KOPT-K1 (cell line): ENCODE results near the gene IFRD2.
"Not testable (repeated sequence)": the region's sequence is repeated elsewhere in the genome, so short reads cannot be mapped to it uniquely, and the experiment has no call there.

Source experiments
- H3K27ac ChIP-seq: fragments of 200-600 bp; sonication (generic); 2 replicates; pipeline ENCODE4 v1.5.1; 2016; ENCODE audit warnings: antibody characterized with exemption, mild to moderate bottlenecking, low read depth, low read length; ENCODE audit not compliant: poor library complexity, severe bottlenecking
- H3K36me3 ChIP-seq: fragments of 200-600 bp; sonication (generic); 2 replicates; pipeline ENCODE4 v1.5.1; 2017; ENCODE audit warnings: antibody characterized with exemption, mild to moderate bottlenecking, low read length, moderate library complexity; ENCODE audit not compliant: insufficient read depth
- H3K9me3 ChIP-seq: fragments of 200-600 bp; sonication (generic); 2 replicates; pipeline ENCODE4 v1.5.1; 2017; ENCODE audit warnings: antibody characterized with exemption, low read length, mild to moderate bottlenecking; ENCODE audit not compliant: insufficient read depth, poor library complexity, severe bottlenecking

The IFRD2 gene

DNA sequence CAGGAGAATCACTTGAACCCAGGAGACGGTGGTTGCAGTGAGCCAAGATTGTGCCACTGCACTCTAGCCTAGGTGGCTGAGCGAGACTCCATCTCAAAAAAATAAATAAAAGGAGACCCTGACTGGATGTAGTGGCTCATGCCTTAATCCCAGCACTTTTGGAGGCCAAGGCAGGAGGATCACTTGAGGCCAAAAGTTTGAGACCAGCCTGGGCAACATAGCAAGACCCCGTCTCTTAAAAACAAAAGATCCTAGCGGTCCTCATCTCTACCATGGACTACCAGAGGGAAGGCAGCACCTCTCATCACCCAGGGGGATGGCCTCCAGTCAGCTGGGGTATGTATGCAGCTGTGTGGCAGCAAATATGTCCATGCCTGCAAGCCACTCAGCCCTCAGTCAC lies 30.0 kb downstream of the IFRD2 start:
- not testable (repeated sequence) for H3K27ac ChIP-seq, H3K9me3 ChIP-seq
- peaks cover 27% of the 10 kb centered on the region for H3K36me3 ChIP-seq

DNA sequence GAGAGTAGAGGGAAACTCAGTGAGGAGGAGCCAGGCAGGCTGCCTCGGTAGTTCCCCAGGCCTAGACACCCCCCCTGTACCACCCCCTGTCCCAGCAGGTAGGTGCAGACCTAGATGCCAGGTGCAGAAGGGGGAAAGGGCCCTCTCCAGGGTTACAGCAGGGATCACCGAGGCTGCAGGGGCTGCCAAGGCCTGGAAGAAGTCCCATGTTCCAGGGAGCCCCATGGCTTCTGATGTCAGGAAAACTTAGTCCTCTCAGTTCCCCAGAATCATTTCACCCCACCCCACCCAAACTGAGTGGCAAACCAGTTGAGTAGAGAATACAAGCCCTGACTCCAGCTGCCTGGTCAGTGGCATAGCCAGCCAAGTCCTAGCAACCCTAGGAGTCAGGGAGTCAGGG lies 30.7 kb downstream of the IFRD2 start:
- peaks cover 33% of the 10 kb centered on the region for H3K36me3 ChIP-seq
- H3K27ac ChIP-seq: no peak overlapping the region
- H3K9me3 ChIP-seq: no peaks in the 10 kb centered on the region

DNA sequence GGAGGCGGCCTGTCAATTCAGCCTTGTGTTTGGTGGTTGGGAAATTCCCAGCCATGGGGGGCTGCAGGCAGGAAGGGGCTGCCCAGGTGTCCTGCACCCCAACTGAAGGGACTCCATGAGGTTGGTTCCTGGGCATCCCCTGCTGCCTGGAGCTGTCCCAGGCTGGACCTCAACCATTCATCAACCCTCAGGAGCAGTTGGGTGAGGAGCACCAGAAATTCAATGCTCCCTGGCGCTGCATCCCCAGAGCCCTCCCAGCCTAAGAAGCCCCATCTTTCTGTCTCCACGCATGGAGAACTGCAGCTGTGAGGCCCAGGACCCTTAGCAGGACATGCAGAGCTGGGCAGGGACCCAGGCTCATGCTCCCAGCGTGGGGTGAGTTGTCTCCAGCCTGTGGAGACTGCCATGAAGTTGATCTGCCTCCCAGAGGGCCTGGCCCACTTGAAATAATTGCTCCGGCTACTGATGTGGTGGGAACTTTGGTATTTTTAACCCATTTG lies 31.2 kb downstream of the IFRD2 start:
- Histone ChIP-seq H3K9me3 (no peaks in the 10 kb centered on the region), H3K36me3 (peaks cover 39% of the 10 kb centered on the region), H3K27ac (no peak overlapping the region)

DNA sequence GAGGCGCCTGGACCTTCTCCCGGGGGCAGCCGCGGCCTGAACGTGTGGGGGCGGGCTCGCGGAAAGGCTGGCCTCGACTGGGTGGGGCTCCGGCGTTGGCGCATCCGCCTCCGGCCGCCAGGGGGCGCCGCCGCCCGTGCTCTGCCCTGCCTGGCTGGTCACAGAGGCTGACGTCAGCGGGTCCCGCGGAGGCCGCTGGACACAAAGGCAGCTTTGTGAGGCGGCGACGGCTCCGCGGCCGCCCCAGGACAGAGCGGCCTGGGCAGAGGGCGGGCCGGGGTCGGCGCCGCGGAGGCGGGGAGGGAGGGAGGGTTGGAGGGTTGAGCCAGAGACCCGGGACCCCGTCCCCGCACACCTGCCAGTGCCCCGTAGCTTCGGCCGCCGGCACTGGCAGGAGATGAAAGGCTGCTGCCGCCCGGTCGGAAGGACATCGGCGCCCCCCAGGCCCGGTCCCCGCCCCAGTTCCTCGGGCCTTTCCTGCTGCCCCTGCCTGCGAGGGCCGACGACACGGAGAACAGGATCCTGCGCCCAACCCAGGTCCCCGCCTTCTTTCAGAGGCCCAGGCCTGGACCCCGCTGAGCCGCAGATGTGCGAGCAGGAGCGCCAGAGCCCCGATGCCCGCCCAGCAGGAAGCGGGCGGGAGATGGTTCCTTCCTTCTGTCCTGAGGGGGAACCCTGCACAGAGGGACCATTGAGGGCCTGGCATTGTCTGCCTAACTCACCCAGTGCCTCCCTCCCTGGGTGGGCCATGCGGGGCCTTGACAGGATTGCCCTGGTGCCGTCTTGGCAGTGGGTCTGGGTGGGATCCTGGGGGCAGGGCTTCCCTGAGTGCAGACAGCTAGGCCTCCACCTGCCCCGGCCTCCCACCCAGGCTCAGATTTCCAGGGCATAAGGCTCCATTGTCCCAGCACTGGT lies 31.9 kb downstream of the IFRD2 start:
- Histone ChIP-seq H3K36me3 (peaks cover 46% of the 10 kb centered on the region), H3K9me3 (no peaks in the 10 kb centered on the region), H3K27ac (peak overlapping the region; percentile 27)

DNA sequence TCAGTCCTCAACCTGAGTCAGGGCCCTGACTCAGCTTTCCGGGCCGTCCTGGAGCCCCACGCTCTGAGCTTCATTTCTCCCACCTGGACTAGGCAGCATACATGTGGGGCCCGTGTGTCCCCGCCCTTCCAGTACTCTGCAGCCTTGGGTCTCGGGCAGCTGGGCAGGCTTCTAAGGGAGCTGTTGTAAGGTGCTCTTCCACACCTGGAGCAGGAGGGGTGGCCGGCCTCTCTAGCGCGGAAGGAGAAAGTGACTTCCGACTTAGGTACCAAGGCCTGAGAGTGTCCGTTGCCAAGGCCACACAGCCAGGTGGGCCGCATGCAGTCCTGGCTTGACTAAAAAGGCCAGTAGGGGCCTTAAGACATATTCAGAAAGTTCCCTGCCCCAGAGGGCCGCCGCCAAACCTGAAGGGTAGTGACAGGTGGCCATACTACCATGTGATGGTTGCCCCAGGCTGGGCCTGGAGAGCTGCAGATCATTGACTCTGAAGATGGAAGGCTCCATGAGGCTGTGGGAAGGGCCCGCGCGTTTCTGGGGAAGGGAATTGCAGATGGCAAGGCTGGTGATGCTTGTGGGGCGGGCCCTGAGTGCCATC lies 32.7 kb downstream of the IFRD2 start:
- H3K27ac ChIP-seq: no peak overlapping the region
- no peaks in the 10 kb centered on the region for H3K9me3 ChIP-seq
- H3K36me3 ChIP-seq: peaks cover 53% of the 10 kb centered on the region

DNA sequence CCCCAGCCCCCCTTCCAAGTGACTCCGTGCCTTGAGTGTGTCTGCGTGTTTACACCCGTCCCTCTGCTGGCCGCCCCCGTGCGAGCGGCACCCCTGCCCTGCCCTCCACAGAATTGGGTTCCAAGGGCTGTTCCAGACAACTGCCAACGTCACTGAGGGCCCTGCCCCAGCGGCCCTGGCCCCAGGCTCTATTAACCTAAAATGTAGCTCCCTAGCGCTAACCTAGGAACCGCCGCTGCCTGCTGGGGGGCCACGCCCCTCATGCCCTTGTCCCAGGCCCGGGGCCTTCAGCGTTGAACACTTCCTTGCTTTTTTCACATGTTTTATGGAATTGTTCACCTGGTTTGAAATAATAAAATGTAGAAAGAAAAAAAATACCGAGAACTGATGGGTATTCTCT lies 33.2 kb downstream of the IFRD2 start:
- Histone ChIP-seq H3K36me3 (peaks cover 59% of the 10 kb centered on the region), H3K27ac (no peak overlapping the region), H3K9me3 (no peaks in the 10 kb centered on the region)

DNA sequence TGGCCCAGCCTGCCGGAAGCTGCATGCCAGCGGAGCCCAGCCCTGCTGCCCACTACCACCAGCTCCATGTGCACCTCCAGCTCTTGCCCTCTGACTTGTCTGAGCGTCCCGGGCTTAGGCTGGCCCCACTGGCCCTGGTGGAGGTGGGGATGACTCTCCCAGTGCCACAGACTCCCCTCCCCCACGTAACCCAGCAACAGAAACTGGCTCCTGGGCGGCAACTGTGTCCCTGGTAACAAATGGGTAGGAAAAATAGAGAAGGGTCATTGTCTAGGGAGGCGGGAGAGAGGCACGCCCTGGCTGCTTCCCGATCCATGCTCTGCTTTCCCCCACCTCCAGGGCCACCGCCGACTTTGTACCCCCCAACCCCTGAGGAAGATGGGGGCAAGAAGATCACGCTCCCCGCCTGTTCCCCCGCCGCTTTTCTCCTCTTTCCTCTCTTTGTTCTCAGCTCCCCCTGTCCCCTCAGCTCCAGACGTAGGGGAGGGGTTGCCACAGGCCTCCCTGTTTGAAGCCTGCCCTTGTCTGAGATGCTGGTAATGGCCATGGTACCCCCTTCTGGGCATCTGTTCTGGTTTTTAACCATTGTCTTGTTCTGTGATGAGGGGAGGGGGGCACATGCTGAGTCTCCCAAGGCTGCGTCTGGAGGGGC lies 34.1 kb downstream of the IFRD2 start:
- Histone ChIP-seq H3K36me3 (peaks cover 67% of the 10 kb centered on the region), H3K27ac (no peak overlapping the region), H3K9me3 (no peaks in the 10 kb centered on the region)

DNA sequence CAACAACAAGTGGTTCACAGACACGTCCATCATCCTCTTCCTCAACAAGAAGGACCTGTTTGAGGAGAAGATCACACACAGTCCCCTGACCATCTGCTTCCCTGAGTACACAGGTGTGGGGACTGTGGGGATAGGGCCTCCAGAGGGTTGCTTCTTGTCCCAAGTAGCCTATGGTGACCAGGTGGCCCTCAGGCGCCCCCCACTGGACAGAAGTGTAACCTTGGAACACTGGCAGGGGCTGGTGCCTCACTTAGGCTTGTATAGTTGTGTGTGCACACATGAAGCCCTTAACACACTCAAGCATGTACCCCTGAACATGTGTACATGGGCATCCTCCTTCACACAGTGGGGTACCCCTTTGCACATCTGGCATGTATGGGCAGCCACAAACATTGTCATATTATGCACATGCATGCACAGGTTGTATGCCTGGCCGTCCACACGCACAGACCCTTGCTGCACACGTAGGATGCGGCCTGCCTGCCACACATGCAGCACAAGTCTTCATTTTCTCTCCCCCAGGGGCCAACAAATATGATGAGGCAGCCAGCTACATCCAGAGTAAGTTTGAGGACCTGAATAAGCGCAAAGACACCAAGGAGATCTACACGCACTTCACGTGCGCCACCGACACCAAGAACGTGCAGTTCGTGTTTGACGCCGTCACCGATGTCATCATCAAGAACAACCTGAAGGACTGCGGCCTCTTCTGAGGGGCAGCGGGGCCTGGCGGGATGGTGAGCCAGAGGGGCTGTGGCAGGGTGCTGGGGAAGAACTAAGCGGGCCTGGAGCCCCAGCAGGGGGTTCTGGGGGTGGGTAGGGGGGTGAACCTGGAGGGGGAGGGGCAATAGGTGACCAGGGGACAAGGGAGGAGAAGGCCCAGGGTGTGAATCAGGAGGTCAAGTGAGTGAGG lies 35.0 kb downstream of the IFRD2 start:
- peaks cover 76% of the 10 kb centered on the region for H3K36me3 ChIP-seq
- no peak overlapping the region for H3K27ac ChIP-seq
- no peaks in the 10 kb centered on the region for H3K9me3 ChIP-seq

DNA sequence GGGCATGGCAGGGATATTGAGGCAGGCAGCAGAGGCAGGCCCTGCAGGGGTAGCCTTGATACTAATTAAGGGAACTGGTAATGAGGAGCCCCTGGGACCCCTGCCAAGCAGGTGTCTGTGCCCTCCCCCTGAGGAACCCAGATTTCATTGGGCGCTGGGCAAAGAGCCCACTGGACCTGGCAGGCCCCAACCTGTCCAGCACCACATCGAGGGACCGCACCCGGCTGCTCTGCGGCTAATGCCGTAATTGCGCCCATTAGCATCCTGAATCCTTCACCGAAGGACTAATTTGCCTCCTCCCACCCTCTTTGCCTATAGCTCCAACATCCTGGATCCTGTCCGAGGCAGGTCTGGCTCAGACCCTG lies 37.0 kb downstream of the IFRD2 start:
- Histone ChIP-seq H3K36me3 (peaks cover 96% of the 10 kb centered on the region), H3K9me3 (no peaks in the 10 kb centered on the region), H3K27ac (no peak overlapping the region)

DNA sequence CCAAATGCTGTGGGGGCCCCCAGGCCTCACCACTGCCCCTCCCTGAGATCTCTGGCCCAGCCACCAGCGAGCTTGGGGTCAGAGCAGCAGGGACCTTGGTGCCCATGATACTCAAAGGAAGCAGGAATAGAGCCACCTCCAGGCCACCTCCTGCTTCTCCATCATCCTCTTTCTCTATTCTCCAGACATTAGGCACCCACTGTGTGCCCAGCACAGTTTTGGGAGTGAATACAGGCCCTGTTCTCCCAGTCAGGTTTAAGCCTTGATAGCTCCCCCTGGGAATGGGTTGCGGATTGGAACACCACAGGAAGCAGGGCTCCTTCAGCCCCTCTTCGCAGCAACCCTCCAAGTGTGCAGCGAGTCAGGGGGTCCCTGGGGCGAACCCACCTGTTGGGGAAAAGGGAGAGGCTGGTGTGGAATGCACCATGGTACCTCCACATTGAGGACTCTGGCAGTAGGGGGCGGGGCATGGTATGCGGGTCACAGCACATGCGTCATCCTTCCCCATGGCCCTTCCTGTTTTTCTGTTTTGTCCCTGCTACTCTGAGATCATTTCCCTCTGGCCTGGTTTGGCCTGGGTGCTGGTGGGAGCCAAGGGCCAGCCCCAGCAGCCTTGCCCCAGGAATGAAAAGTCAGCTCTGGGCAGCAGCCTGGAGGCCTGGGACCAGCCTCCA lies 37.5 kb downstream of the IFRD2 start:
- Histone ChIP-seq H3K27ac (no peak overlapping the region), H3K9me3 (no peaks in the 10 kb centered on the region), H3K36me3 (peaks cover 100% of the 10 kb centered on the region)

DNA sequence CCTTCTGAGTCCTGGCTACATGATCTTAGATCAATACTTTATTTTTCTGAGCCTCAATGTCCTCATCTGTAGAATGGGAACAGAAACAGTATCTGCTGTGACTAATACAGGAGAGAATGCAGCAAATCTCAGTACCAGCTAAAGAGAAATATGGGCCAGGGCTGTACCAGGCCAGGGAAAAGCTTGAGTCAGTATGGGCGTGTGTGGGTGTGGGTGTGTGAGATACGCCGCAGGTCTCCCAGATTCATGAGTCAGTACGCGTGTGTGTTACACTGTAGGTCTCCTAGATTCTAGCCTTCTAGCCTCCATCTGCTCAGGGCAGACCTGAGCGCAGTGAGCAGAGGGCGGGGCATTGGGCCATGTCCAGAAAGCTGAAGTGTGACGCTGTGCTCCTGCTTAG lies 41.0 kb downstream of the IFRD2 start:
- Histone ChIP-seq H3K27ac (no peak overlapping the region), H3K9me3 (no peaks in the 10 kb centered on the region), H3K36me3 (peaks cover 93% of the 10 kb centered on the region)

DNA sequence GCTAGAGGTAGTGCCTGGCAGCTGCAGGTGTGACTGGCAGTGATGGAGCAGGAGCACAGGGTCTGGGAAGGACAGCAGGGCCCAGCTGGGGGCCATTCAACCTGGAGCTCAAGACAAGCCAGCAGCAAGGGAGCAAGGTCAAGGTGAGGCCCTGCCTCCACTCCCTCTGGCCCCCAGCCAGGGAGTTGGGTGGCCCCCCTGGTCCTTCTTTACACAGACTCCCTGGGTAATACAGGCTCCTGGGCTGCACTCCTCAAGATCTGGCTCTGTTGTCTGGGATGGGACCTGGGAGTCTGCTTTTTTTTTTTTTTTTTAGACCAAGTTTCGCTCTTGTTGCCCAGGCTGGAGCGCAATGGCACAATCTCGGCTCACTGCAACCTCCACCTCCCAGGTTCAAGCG lies 41.7 kb downstream of the IFRD2 start:
- Histone ChIP-seq H3K9me3 (no peaks in the 10 kb centered on the region), H3K27ac (no peak overlapping the region), H3K36me3 (peaks cover 86% of the 10 kb centered on the region)

DNA sequence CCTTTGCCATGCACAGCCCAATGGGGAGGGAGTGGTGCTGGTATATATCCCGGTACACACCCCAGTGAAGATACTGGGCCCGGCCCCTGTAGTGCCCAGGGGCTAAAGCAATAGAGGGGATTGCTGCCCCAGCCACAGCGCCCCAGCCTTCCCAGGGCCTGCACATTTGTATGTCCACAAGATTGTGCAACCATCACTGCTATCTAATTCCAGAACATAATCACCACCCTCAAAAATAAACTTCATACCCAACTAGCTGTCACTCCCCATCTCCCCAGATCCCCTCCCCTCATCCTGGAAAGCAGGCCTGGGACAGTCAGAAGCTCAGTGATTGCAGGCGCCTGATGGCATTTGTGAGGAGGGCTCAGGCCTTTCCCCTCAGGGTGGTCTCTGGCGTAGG lies 42.8 kb downstream of the IFRD2 start:
- Histone ChIP-seq H3K9me3 (no peaks in the 10 kb centered on the region), H3K27ac (no peak overlapping the region), H3K36me3 (peaks cover 77% of the 10 kb centered on the region)

DNA sequence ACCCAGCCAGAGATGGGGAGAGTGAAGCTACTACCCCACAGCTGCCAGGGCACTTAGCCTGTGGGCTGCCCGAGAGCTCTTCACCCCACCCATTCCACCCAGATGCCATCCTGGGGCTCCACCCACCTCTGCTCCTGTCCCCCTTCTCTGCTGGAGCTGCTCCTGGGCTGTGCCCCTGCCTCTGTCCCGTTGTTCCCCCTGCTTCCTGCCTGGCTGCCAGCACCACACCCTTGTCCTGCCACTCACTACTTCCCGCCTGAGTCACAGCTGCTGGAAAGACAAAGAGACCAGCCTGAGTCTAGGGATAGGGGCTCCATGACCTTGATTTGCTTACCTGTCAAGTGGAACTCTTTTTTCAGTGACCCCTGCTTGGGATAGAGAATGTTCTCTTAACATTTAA lies 43.8 kb downstream of the IFRD2 start:
- H3K36me3 ChIP-seq: peaks cover 75% of the 10 kb centered on the region

More for the DNA sequence above, 43.8 kb downstream of the IFRD2 start:
- Histone ChIP-seq H3K27ac (no peak overlapping the region), H3K9me3 (no peaks in the 10 kb centered on the region)
